ENCODE measurements around the gene BCL11A. TPM values are rescaled to one million over a fixed set of nuclear protein-coding genes. Genes with fewer than 3 reads are reported as not detected.

Gene BCL11A
- polyA plus RNA-seq, 3 donors = 8.7 to 15.6 (median 11.1) TPM

DNA sequence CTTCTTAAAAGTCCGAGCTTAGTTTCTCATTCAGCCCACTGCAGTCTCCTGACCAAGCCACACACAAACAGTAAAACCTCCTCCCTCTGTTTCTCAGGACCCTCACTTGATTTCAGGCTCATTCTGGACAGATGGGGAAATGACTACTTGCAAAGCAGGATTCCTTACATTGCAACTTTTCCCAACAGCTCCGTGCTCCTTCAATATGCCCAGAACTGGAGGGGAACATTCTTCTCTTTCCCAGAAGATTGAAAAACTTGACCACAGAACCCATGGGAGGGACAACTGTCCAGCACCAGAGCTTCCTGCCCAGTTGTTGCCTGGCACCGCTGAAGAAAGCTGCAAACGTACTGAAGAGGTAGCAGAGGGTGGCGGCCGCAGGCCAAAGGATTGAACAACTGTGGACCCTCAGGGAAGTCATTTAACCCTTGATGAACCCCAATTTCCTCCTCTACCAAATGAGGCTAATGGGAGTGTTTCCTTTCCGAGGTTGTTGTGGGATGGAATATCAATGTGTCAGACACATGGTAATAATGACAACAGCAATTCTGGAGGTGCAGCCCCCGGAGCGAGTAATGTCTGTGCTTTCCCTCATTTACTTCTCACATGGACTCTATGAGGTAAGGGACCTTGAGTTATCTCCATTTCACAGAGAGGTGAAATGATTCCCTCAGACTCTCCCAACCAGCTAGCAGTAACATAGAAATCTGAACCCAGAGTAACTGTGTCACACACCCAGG is 25.0 kb downstream of the BCL11A start:
- no peak overlapping the region for H3K9ac ChIP-seq (ENCODE audit: insufficient read depth, low read length, poor library complexity, severe bottlenecking)
- H3K36me3 ChIP-seq (replicated peaks in 1 of 2; ENCODE audit: control insufficient read depth in 1 of 2, insufficient read depth in 2 of 2, low read length in 2 of 2) = no peaks in the 10 kb centered on the region
- peaks cover 13 to 21% of the 10 kb centered on the region in 2 donors for H3K36me3 Mint-ChIP-seq
- peak overlapping the region; percentile 65 to 75 for H3K27ac ChIP-seq (ENCODE audit: low read depth in 1 of 2, low read length in 2 of 2)
- H3K9me3 ChIP-seq (replicated peaks in 1 of 2; ENCODE audit: control insufficient read depth in 1 of 2, insufficient read depth in 1 of 2, low read length in 2 of 2) = peaks cover 0 to 4% of the 10 kb centered on the region in 2 donors
- peak overlapping the region in 1 of 3 experiments; percentile 39 for H3K4me3 ChIP-seq (replicated peaks in 1 of 3; ENCODE audit: low read depth in 2 of 3, low read length in 3 of 3)
- peak overlapping the region; percentile 82 to 96 (median 88) for H3K27ac Mint-ChIP-seq
- WGBS (ENCODE audit: insufficient coverage) = 16% methylated on average over 2 of the region's 9 CpGs
- H2AFZ ChIP-seq (ENCODE audit: insufficient read depth, low read depth, low read length, poor library complexity, severe bottlenecking) = peak overlapping the region; percentile 43
- TF ChIP-seq, protein P1, sequence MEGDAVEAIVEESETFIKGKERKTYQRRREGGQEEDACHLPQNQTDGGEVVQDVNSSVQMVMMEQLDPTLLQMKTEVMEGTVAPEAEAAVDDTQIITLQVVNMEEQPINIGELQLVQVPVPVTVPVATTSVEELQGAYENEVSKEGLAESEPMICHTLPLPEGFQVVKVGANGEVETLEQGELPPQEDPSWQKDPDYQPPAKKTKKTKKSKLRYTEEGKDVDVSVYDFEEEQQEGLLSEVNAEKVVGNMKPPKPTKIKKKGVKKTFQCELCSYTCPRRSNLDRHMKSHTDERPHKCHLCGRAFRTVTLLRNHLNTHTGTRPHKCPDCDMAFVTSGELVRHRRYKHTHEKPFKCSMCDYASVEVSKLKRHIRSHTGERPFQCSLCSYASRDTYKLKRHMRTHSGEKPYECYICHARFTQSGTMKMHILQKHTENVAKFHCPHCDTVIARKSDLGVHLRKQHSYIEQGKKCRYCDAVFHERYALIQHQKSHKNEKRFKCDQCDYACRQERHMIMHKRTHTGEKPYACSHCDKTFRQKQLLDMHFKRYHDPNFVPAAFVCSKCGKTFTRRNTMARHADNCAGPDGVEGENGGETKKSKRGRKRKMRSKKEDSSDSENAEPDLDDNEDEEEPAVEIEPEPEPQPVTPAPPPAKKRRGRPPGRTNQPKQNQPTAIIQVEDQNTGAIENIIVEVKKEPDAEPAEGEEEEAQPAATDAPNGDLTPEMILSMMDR (IDR thresholded peaks at IDR 0.05) = no peak
- peaks cover 0 to 5% (median 4%) of the 10 kb centered on the region in 7 donors for H3K9me3 Mint-ChIP-seq
- intact Hi-C loops (cut with micrococcal nuclease) = no loop called here
- H3K4me1 ChIP-seq (ENCODE audit: control insufficient read depth in 1 of 2, insufficient read depth in 2 of 2, low read length in 2 of 2) = peaks cover 78 to 85% of the 10 kb centered on the region in 2 donors
- peak overlapping the region; percentile 58 to 72 for H3K4me3 Mint-ChIP-seq
- peak overlapping the region; percentile 65 for H3K4me2 ChIP-seq (replicated peaks; ENCODE audit: extremely low read depth, low read length, poor library complexity, severe bottlenecking)
- peak in 1 of 3 donors; percentile 73 for DNase-seq
- H3K4me1 Mint-ChIP-seq = peaks cover 95% of the 10 kb centered on the region
- H3K79me2 ChIP-seq (ENCODE audit: insufficient read depth, low read length) = peaks cover 100% of the 10 kb centered on the region
- peaks cover 5% of the 10 kb centered on the region for H4K20me1 ChIP-seq (ENCODE audit: insufficient read depth, low read length)
- H3K27me3 Mint-ChIP-seq (ENCODE audit: low read depth in 3 of 3) = peaks cover 0 to 2% (median 0%) of the 10 kb centered on the region in 3 donors
- H3K27me3 ChIP-seq (ENCODE audit: control insufficient read depth in 2 of 2, insufficient read depth in 2 of 2, low read length in 2 of 2) = no peaks in the 10 kb centered on the region

DNA sequence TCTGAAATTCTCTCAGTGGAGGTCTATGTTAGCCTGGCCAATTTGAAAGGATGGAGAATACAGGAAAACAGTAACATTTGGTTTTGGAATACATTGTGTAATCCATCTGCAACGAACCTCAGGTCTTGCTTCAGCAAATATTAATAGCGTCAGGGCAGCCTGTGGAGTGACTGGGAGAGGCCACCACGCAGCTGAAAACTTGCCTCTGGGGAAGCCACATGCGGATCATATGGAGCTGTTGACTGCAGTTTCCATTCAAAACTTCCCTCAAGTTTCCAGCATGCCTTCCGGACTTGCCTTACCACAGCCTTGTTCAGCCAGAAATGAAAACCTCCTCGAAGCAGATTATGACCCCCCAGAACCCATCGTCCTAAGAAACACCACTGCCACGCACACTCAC is 25.7 kb downstream of the BCL11A start:
- Mint-ChIP-seq H3K27me3 (ENCODE audit: low read depth in 3 of 3) (peaks cover 0 to 2% (median 0%) of the 10 kb centered on the region in 3 donors), H3K4me3 (peak overlapping the region; percentile 58 to 71), H3K36me3 (peaks cover 13 to 23% of the 10 kb centered on the region in 2 donors), H3K9me3 (peaks cover 0 to 5% (median 4%) of the 10 kb centered on the region in 7 donors), H3K4me1 (peaks cover 95% of the 10 kb centered on the region), H3K27ac (peak overlapping the region; percentile 82 to 96 (median 88))
- peak overlapping the region in 1 of 3 experiments; percentile 39 for H3K4me3 ChIP-seq (replicated peaks in 1 of 3; ENCODE audit: low read depth in 2 of 3, low read length in 3 of 3)
- 2% methylated on average over 8 of the region's 8 CpGs for WGBS (ENCODE audit: insufficient coverage)
- H3K4me1 ChIP-seq (ENCODE audit: control insufficient read depth in 1 of 2, insufficient read depth in 2 of 2, low read length in 2 of 2) = peaks cover 75 to 86% of the 10 kb centered on the region in 2 donors
- H3K4me2 ChIP-seq (replicated peaks; ENCODE audit: extremely low read depth, low read length, poor library complexity, severe bottlenecking) = peak overlapping the region; percentile 65
- H3K79me2 ChIP-seq (ENCODE audit: insufficient read depth, low read length) = peaks cover 100% of the 10 kb centered on the region
- H3K9me3 ChIP-seq (replicated peaks in 1 of 2; ENCODE audit: control insufficient read depth in 1 of 2, insufficient read depth in 1 of 2, low read length in 2 of 2) = peaks cover 0 to 4% of the 10 kb centered on the region in 2 donors
- peaks cover 6% of the 10 kb centered on the region for H4K20me1 ChIP-seq (ENCODE audit: insufficient read depth, low read length)
- peak in 2 of 3 donors; percentile 50 to 74 for DNase-seq
- no peaks in the 10 kb centered on the region for H3K36me3 ChIP-seq (replicated peaks in 1 of 2; ENCODE audit: control insufficient read depth in 1 of 2, insufficient read depth in 2 of 2, low read length in 2 of 2)
- intact Hi-C loops (cut with micrococcal nuclease) = no loop called here
- peak overlapping the region; percentile 43 for H2AFZ ChIP-seq (ENCODE audit: insufficient read depth, low read depth, low read length, poor library complexity, severe bottlenecking)
- H3K9ac ChIP-seq (ENCODE audit: insufficient read depth, low read length, poor library complexity, severe bottlenecking) = no peak overlapping the region
- H3K27ac ChIP-seq (ENCODE audit: low read depth in 1 of 2, low read length in 2 of 2) = peak overlapping the region; percentile 65 to 75
- TF ChIP-seq, protein P1 (IDR thresholded peaks at IDR 0.05) = no peak
- no peaks in the 10 kb centered on the region for H3K27me3 ChIP-seq (ENCODE audit: control insufficient read depth in 2 of 2, insufficient read depth in 2 of 2, low read length in 2 of 2)
